KBM-7 (cell line): Measurements from ENCODE around the gene TM9SF4.

Experiments used
- DNase-seq: peaks from one replicate; pipeline ENCODE4 v3.0.0-alpha.2; 2015
- in situ Hi-C: fragments of 300-500 bp; cut with MboI; formaldehyde crosslinking; loops from 2 replicates; pipeline ENCODE4 v1.14.3; 2020; ENCODE audit warnings: low sequenced_read_pairs, low pct_unique_long_range_greater_than_20kb, mixed read lengths

The TM9SF4 gene

DNA sequence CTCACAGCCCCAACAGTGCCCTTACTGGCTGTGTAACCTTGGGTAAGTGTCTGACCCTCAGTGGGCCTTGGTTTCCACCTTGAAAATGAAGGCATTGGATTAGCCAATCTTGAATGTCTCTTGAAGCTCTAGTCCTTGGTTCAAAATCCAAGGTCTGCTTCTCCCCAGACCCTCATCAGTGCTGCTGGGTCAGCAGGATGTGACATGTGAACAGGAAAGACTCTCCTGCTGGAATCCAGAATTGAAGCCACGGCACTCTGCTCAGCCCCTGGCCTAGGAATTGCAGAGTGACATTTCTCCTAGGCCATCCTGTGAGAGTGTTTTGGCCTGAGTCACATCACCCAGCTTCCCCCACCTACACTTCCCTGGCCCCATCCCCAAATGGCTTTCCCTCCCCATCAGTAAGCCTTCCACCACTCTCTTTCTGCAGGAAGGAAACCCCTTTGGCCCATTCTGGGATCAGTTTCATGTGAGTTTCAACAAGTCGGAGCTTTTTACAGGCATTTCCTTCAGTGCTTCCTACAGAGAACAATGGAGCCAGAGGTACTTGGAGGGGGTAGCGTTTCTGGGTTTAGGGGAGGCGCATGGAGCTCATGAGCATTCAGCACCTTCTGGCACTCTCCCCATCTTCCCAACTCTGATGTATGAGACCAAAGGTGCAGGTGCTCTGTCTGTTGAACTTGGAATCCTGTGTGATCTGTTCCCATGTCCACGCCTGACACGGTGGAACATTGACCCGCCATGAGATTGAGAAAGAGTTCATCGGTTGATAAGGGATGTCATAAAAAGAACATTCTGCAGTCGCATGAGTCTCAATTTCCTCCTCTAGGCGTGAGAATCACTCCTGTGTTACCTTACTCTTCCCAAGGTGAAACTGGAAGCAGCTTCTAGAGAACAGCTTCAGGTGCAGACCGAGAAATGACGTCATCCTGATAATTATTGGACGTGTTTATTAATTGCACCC lies 106.9 kb downstream of the TM9SF4 start:
- in situ Hi-C loops = no loop called here
- no peak for DNase-seq
